Measurements from ENCODE around the gene CACNB4.

CACNB4 gene

DNA sequence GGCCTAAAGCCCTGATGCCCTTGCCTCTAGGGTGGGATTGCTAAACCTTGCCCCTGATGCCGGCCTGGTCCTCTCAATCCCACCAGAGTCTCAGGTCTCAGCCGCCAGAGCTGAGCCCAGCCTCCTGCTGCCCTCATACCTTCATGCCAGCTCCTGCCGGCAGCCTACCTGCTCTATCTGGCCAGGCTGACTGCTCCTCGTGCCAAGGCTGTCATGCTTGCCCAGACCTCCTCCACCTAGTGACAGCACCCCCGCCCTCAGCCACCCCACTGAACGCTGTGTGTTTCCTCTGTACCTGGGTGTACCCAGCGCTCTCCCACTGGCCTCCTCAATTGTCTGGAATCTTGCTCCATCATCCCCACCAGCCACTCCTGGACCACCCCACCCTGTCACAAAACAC is 120.1 kb downstream of the CACNB4 start:
- DNase-seq (ENCODE audit: low read depth in 1 of 2, low spot score in 1 of 2), result no peak
- TF ChIP-seq, protein P1, sequence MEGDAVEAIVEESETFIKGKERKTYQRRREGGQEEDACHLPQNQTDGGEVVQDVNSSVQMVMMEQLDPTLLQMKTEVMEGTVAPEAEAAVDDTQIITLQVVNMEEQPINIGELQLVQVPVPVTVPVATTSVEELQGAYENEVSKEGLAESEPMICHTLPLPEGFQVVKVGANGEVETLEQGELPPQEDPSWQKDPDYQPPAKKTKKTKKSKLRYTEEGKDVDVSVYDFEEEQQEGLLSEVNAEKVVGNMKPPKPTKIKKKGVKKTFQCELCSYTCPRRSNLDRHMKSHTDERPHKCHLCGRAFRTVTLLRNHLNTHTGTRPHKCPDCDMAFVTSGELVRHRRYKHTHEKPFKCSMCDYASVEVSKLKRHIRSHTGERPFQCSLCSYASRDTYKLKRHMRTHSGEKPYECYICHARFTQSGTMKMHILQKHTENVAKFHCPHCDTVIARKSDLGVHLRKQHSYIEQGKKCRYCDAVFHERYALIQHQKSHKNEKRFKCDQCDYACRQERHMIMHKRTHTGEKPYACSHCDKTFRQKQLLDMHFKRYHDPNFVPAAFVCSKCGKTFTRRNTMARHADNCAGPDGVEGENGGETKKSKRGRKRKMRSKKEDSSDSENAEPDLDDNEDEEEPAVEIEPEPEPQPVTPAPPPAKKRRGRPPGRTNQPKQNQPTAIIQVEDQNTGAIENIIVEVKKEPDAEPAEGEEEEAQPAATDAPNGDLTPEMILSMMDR (IDR thresholded peaks at IDR 0.05; ENCODE audit: insufficient read depth, low read length), result no peak
- TF ChIP-seq SPI1 (IDR thresholded peaks at IDR 0.05; ENCODE audit: borderline replicate concordance, low read depth), result no peak
- no peak for TF ChIP-seq POLR2AphosphoS5 (IDR thresholded peaks at IDR 0.05; ENCODE audit: low read depth)
- no peak for TF ChIP-seq GABPA (IDR thresholded peaks at IDR 0.05; ENCODE audit: low read depth)
- TF ChIP-seq REST (IDR thresholded peaks at IDR 0.05; ENCODE audit: insufficient replicate concordance, low read depth), result no peak

GRCh38 chr2:151977631-151978030 is 121.2 kb downstream of the CACNB4 start:
- no peaks in the 10 kb centered on the region for H3K27me3 ChIP-seq (ENCODE audit: insufficient read depth, poor library complexity, severe bottlenecking)

More for the DNA sequence above, 120.1 kb downstream of the CACNB4 start:
- Histone ChIP-seq H3K4me3 (replicated peaks; ENCODE audit: insufficient read depth, low read length) (no peak overlapping the region), H3K27me3 (ENCODE audit: insufficient read depth, poor library complexity, severe bottlenecking) (no peaks in the 10 kb centered on the region), H3K27ac (replicated peaks) (no peak overlapping the region)

DNA sequence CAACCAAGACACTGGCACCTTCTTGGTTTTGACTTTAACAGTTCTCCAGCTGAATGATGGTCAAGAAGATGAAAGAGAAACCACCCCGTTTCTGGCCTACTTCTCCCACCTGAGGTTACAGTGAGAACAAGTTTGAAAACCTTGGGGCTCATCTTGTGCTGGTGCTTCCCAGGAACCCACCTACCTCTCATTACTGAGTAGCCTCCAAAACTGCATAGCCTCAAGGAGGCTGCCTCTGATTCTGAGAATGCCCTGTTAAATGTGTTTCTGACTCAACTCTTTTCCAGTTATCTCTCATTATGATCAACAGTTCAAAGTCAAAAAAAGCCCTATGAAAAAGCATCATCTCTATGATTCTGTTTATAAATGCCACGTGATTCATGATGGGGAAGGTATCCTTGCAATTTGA is 121.9 kb downstream of the CACNB4 start:
- TF ChIP-seq, protein P1 (IDR thresholded peaks at IDR 0.05; ENCODE audit: insufficient read depth, low read length), result no peak
- TF ChIP-seq SPI1 (IDR thresholded peaks at IDR 0.05; ENCODE audit: borderline replicate concordance, low read depth), result no peak
- no peak for TF ChIP-seq GABPA (IDR thresholded peaks at IDR 0.05; ENCODE audit: low read depth)
- no peak for TF ChIP-seq POLR2AphosphoS5 (IDR thresholded peaks at IDR 0.05; ENCODE audit: low read depth)
- no peak for TF ChIP-seq REST (IDR thresholded peaks at IDR 0.05; ENCODE audit: insufficient replicate concordance, low read depth)
- Histone ChIP-seq H3K27ac (replicated peaks) (no peak overlapping the region), H3K4me3 (replicated peaks; ENCODE audit: insufficient read depth, low read length) (no peak overlapping the region), H3K27me3 (ENCODE audit: insufficient read depth, poor library complexity, severe bottlenecking) (no peaks in the 10 kb centered on the region)
- no peak for DNase-seq (ENCODE audit: low read depth in 1 of 2, low spot score in 1 of 2)

More at GRCh38 chr2:151977631-151978030, 121.2 kb downstream of the CACNB4 start:
- no peak overlapping the region for H3K4me3 ChIP-seq (replicated peaks; ENCODE audit: insufficient read depth, low read length)
- H3K27ac ChIP-seq (replicated peaks), result no peak overlapping the region
- no peak for DNase-seq (ENCODE audit: low read depth in 1 of 2, low spot score in 1 of 2)
- TF ChIP-seq, protein P1 (IDR thresholded peaks at IDR 0.05; ENCODE audit: insufficient read depth, low read length), result no peak
- TF ChIP-seq POLR2AphosphoS5 (IDR thresholded peaks at IDR 0.05; ENCODE audit: low read depth) (no peak), REST (IDR thresholded peaks at IDR 0.05; ENCODE audit: insufficient replicate concordance, low read depth) (no peak), GABPA (IDR thresholded peaks at IDR 0.05; ENCODE audit: low read depth) (no peak), SPI1 (IDR thresholded peaks at IDR 0.05; ENCODE audit: borderline replicate concordance, low read depth) (no peak)
